GM11168 (cell line): ENCODE measurements around the gene SLC41A2.
"Not testable (repeated sequence)": the region's sequence is repeated elsewhere in the genome, so short reads cannot be mapped to it uniquely, and the experiment has no call there.

Source experiments
- in situ Hi-C: fragments of 300-500 bp; cut with MboI; formaldehyde crosslinking; loops from one replicate; pipeline ENCODE4 v1.12.0; 2022; ENCODE audit warnings: low sequenced_read_pairs; ENCODE audit not compliant: unreplicated experiment

The SLC41A2 gene

DNA sequence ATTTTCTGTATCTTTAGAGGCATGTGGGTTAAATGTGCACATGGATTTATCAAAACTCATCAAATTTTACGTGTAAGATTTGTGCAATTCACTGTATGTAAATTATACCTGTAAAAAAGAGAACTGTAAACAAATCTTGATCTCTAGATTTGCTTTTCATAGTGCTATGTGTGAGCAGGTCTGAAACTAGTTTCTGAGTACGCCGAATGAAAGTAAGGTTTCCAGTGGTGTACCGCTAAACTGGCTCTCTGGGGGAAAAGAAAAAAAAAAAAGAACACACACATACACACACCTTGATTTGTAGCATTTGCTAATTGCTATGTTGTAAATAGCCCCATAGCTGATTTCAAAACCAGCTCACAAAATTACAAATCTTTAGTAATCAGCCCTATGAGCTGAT lies 8.6 kb upstream of the SLC41A2 start:
- in situ Hi-C loops = no loop called here

DNA sequence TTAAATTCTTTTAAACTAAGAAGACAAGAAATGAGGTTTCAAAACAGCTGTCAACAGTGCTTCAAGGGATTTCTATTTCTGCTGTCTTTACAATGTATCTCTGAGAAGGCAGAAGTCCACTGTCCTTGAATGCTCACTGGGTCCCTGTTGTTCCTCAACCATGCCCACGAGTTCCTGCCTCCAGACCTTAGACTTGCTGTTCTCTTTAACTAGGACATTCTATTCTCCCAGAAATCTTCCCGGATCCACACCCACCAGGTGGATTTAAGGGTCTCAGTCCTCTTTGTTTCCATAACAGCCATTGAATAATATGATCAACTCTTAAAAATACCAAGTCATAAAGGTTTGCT lies 6.7 kb upstream of the SLC41A2 start:
- in situ Hi-C loops = no loop called here

DNA sequence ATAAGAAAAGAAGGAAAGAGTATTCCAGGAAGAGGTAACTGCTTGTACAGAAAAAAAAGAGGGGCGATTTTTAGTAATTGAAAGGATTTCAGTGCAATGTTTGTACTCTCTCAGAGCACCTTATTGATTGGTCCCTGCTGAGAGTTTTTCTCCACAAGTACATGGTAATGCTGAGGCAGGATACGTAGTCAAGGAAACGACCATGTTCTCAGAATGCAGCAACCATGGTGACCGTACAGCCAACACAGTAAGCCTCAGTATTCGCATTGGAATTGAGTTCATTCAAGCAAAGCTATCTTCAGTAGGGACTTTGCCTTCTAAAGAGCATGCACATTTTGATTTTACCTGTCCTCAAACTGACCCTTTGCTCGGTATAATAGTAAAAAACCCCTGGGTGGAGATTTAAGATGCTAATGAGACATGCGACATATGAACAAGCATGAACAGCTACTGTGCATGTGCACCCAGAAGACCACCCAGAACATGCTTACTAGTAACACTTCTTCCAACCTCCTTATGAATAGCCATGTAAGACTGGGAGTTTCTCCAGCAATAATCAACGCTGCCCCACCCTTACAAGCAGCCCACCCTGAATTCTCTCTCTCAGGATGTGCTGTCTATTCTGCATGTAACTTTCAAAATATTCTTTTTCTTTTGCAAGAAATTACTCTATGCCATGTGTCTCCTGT lies 6.2 kb upstream of the SLC41A2 start:
- in situ Hi-C loops = no loop called here

DNA sequence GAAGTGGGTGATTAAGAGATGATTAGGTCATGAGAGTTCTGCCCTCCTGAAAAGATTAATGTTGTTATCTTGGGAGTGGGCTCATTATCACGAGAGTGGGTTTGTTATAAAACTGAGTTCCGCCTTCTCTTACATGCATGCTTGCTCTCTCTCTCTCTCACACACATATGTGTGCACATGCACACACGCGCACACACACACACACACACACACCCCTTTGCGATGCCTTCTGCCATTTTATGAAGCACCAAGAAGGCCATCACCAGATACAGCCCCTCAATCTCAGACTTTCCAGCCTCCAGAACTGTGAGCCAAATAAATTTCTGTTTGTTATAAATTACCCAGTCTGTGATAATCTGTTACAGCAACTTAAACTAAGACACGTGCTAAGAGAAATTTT lies 5.7 kb upstream of the SLC41A2 start:
- in situ Hi-C loops = no loop called here

DNA sequence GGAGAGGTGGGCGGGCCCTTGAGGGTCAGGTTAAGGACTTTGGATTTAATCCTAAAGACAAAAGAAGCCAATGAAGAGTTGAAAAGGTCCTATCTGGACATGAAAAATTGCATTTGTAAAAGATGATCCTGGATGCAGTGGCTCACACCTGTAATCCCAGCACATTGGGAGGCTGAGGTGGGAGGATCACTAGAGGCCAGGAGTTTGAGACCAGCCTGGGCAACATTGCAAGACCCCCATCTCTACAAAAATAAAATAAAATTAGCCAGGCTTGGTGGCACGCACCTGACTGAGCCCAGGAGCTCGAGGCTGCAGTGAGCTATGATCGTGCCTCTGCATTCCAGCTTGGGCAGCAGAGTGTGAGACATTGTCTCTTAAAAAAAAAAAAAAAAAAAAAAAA lies 2.4 kb upstream of the SLC41A2 start:
- in situ Hi-C loops = no loop called here

DNA sequence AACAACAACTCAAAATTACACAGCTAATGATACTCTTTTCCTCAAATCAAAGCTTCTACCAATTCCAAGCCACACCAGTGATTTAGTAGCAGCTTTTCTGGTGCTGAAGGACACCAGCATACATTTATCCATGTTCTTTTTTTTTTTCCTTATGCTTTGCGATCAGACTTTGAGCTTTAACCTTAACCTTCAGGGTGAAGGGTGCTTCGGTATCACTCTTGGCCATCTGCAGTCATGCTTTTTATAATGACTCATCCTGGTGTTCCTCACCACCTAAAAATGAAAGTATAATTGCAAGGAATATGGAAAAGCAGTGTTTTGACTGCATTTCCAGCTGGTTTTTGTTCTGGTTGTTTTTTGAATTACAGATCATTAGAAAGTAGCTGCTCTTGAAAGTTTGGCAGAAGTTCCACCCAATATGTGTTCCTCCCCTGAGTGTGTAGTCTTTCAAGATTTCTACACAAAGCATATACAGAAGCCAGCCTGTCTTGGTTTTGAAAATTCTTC lies 1.3 kb upstream of the SLC41A2 start:
- in situ Hi-C loops = no loop called here

DNA sequence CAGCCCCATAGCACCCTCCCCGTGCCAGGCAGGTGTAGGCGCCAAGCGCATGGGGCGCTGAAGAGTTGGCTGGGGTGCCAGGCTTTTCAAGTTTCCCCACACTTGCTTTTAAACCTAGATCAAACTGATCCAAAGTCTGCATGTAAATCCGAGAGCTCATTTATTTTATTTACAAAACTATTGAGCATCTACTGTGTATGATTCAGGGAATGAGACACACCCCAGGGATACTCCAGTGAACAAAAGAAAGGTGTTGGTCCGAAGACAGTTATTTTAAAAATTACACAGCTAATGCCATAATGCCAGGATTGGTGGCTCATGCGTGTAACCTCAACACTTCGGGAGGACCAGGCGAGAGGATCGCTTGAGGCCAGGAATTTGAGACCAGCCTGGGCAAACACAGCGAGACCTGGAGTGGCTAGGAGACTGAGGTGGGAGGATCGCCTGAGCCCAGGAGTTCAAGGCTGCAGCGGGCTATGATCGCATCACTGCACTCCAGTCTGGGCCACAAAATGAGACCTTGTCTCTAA lies 780 bp upstream of the SLC41A2 start:
- in situ Hi-C loops = no loop called here

DNA sequence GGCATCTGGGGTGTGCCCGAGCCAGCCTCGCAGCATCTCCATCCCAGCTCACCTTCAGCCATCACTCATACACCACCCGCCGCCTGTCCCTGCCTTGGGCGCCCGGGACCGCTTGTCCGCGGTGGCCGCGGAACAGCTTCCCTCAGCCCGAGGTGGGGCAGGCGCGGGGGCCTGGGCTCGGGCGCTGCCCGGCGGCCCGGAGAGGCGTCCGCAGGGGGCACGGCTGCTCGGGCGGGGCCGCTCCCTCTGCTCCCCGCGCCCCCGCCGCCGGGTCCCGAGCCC lies 430 bp downstream of the SLC41A2 start:
- in situ Hi-C loops = no loop called here

DNA sequence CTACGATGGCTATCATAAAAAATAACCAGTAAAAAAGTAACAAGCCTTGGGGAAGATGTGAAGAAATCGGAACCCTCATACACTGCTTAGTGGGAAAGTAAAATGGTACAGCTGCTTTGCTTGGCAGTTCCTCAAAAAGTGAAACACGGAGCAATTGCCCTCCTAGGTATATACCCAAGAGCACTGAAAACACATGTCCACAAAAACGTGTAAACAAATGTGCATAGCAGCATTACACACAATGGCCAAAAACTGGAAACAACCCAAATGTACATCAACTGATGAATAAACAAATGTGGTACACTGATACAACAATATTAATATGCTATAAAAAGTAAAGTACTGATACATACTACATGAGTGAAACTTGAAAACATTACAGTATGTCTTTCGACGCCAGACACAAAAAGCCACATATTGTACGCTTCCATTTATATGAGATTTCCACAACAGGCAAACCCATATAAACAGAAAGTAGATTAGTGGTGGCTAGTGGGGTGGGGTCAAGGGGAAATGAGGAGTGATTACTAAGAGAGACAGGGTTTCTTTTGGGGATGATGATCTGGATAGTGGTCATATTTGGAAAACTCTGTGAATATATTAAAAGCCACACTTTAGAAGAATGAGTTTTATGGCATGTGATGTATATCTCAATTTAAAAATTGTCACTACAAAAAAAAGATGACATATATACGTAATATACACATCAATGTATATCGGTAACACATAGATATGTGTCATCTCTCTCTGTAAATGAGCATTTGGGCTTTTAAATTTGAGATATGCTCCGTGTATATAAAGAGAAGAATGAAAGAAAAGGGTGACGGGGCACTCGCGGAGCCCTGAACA lies 996 bp downstream of the SLC41A2 start:
- in situ Hi-C loops = no loop called here

DNA sequence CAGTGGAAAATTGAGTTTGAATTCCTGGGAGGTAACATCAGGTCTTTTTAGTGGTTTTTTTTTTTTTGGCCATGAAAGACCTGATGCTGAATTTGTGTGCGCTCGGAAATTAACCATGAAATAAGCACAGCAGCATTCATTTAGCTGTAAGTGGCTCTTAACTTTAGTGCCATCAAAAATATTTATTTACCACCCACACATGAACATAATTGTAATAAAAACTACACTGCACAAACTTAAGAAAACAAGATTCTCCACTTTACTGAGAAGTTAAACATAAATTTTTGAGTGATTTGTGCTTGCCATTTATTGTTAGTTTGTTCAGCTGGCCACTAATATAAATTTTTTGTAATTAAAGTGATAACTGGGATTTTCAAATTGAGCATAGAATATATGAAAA lies 2.4 kb downstream of the SLC41A2 start:
- in situ Hi-C loops = no loop called here

DNA sequence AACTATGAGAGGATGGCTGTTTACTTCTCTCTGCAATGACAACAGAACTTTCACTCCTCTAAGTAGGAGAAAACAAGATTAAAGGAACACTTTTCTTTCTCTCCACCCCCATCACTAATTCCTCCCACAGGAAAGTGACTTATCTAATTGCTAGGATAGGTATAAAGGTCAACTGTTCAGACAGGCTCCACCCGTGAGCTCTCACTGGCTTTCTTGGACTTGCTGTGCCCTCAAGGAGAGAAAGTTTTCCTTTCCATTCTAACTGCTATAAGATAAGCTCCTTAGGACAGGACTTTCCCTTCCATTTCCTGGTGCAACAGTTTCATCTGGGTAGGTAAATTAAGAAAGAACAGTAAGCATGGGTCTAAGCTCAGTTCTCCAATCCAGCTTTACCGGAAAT lies 4.8 kb downstream of the SLC41A2 start:
- in situ Hi-C loops = no loop called here

DNA sequence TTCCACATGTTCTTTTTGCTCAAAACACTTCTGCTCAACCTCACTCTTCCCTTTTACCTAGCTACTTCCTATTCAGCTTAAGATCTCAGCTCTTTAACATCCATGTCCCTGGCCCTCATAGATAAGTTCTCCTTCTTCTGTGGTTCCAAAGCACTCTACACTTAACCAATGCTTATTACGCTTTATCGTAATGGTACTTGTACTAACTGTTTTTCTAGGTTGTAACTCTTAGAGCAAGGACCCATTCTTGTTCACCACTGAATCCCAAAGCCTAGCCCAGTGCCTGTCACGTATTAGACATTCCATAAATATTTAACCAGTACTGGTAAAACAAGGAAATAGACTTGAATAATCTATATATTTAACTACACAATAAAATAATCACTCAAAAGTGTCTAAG lies 5.3 kb downstream of the SLC41A2 start:
- in situ Hi-C loops = no loop called here

DNA sequence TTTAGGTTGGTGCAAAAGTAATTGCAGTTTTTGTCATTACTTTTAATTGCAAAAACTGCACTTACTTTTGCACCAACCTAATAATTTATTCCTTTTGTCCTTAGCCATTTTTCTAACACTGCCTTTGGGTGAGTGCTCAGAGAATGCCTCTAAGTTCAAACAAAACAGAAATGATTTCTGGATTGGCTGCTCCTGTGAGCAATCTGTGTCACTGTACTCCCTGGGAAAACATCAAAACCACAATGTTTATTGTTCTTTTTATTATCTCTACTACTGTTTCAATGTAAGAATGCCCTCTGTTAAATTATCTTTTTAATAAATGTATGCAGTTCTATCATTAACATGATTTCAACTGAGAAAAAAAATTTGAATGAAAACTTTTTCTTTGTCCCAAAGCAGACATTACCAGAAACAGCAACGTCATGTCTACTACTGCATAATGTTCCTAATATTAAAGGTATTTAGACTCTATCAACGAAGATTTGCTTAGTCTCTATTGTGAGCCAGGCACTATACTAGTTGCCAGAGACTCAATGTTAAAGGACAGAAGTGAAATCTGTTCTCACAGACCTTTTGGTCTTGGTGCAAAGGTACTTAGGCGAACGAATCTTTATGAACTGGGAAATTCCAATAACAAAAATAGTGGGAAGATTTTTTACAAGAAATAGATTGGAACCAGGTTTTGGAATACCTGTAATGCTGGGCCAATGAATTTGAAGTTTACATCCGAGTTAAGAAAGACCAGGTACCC lies 6.2 kb downstream of the SLC41A2 start:
- in situ Hi-C loops = no loop called here

DNA sequence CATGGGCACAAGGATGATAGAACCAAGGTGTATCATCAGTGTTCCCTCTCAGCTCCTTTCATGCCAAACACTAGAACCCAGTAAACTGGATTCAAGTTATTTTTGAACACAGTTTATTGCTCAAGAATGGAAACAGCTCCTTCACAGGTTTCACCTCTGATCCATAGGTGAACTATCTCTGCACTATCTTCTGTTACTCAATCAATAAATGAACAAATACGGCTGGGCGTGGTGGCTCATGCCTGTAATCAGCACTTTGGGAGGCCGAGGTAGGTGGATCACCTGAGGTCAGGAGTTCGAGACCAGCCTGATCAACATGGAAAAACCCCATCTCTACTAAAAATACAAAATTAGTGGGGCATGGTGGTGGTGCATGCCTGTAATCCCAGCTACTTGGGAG lies 9.4 kb downstream of the SLC41A2 start:
- in situ Hi-C loops = not testable (repeated sequence)

DNA sequence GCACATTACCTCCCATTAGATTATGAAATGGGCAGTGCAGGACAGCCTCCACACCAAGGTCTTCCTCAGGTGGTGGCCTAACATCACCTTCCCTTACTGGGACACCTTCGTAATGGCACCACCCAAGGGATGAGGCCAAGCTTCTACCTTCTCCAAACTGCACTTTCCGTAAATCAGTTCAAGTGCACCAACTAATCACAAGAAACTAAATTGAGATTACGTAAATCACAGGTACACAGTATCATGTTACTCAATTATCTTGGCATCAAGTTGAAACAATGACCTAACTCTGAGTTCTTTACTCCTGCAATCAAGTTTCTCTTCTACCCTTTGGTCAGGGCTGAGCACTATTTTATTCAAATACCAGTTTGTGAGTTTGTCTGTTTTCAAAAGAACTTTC lies 13.8 kb downstream of the SLC41A2 start:
- in situ Hi-C loops = no loop called here

DNA sequence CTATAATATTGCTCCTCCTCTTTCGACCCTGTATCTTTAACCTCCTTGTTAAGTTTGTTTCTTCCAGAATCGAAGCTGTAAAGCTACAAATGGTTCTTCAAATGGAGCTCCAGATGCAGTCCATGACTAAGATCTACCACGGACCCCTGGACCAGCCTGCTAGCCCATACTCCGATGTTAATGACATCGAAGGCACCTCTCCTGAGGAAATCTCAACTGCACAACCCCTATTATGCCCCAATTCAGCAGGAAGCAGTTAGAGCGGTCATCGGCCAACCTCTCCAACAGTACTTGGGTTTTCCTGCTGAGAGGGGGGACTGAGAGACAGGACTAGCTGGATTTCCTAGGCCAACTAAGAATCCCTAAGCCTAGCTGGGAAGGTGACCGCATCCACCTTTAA lies 14.7 kb downstream of the SLC41A2 start:
- in situ Hi-C loops = not testable (repeated sequence)

DNA sequence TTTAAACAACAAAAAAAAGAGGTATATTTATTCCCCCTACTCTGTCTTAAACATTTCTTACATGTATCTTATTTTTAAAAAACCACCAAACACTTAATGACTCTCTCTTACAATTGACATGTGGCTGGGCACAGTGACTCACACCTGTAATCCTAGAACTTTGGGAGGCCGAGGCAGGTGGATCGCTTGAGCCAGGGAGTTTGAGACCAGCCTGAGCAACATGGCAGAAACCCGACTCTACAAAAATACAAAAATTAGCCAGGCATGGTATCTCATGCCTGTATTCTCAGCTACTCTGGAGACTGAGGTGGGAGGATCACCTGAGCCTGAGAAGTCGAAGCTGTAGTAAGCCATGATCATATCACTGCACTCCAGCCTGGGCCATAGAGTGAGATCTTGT lies 16.0 kb downstream of the SLC41A2 start:
- in situ Hi-C loops = no loop called here

DNA sequence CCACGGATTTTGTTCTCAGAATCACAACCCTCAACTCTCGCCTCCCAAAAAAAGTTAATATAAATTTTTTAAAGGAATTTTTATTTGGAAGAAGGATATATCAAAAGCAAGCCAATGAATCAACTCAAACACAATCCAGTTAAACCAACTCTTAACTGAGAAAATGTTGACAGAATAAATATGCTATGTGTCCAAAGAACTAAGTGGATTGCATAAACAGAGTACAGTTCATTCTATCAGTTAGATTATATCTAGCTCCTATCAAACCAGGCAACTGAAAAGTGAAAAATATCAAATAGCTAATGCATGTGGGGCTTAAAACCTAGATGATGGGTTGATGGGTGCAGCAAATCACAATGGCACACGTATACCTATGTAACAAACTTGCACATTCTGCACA lies 16.6 kb downstream of the SLC41A2 start:
- in situ Hi-C loops = no loop called here

DNA sequence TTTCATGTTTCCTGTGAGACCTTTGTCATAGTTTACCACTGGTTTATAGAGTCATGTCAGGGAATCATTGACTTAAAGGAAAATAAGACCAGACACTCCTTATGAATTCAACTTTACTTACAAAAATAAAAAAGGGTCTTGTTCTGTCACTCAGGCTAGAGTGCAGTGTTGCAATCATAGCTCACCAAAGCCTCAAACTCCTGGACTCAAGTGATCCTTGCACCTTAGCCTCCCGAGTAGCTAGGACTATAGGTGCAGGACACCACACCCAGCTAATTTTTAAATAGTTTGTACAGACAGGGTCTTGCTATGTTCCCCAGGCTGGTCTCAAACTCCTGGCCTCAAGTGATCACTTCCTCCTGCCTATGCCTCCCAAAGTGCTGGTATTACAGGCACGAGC lies 19.0 kb downstream of the SLC41A2 start:
- in situ Hi-C loops = no loop called here

DNA sequence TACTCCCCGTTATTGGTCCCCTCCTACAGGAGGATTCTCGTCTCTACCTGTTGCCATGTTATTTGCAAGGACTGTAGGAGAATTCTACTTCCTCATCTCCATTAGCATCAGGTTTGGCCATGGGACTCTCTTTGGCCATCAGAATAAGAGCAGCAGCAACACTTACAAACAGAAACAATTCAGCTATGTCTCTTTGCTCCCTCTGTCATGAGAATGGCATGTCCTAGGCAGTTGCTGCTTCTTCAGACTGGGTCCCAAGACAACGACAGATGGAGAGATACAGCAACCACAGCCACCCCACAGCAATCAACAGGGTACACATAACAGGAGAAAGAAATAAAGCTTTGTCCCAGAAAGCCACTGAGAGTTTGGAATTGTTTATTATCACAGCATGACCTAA lies 19.7 kb downstream of the SLC41A2 start:
- in situ Hi-C loops = no loop called here

DNA sequence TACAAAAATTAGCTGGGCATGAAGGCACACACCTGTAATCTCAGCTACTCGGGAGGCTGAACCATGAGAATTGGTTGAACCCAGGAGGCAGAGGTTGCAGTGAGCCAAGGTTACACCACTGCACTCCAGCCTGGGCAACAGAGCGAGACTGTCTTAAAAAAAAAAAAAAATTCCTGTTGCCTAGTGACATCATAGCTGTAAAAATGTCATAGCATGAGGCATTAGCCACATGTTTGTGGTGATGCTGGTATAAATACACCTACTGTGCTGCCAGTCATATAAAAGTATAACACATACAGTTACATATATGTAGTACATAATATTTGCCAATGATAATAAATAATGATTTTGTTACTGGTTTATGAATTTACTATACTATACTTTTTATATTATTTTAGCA lies 22.2 kb downstream of the SLC41A2 start:
- in situ Hi-C loops = no loop called here
